GM23338 (cell line): Measurements from ENCODE around the gene PRCD.

Source experiments
- CTCF ChIP-seq, 2 experiments: fragments of 200-600 bp in 1 of 2; sonication (generic) in 1 of 2; conservative IDR thresholded peaks; 2 replicates each; pipeline versions ENCODE4 v1.5.1 to v1.6.1; 2016 to 2017; ENCODE audit warnings: antibody characterized with exemption in 2 of 2, low read depth in 2 of 2, mild to moderate bottlenecking in 2 of 2, moderate library complexity in 1 of 2
- EZH2 ChIP-seq: fragments of 200-600 bp; sonication (generic); IDR thresholded peaks from one replicate; pipeline ENCODE4 v1.8.0; 2017; ENCODE audit warnings: antibody characterized with exemption, mild to moderate bottlenecking, low read depth; ENCODE audit not compliant: unreplicated experiment
- EZH2phosphoT487 ChIP-seq: fragments of 200-600 bp; sonication (generic); IDR thresholded peaks from one replicate; pipeline ENCODE4 v1.8.1; 2018; ENCODE audit warnings: antibody characterized with exemption; ENCODE audit not compliant: unreplicated experiment
- ZNF331 ChIP-seq: fragments of 250-450 bp; sonication (Bioruptor Pico); IDR thresholded peaks from 2 replicates; pipeline ENCODE4 v1.5.0; 2020; ENCODE audit warnings: low read depth, mild to moderate bottlenecking, moderate library complexity

GRCh38 chr17:76534831-76535732, 4.8 kb upstream of the PRCD start:
- no peak for TF ChIP-seq CTCF (conservative IDR thresholded peaks at IDR 0.05; ENCODE audit: low read depth in 2 of 2)
- TF ChIP-seq ZNF331 (CRISPR knock-in tag): no peak
- no peak for TF ChIP-seq EZH2
- TF ChIP-seq EZH2phosphoT487: no peak
